ENCODE data around the gene SPAG17.

SPAG17 gene

DNA sequence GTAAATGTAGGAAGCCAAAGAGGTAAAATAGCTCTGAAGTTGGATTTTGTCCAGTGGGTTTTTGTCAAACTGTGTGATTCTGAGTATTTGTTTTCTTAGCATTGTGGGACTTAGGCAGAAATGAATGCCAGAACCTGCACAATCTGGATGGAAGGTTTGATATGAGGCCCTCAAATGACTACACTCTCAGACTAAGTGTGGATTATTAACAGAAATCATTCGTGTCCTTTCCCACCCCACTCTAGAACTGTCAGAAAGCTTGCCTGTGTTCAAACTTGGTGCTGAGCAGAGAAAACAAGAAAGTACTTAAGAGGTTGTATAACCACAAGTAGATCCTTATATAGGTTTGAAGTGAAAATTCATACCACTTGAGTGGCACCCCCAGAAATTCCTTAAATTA, 167.0 kb downstream of the SPAG17 start:
- no peak overlapping the region for H3K27ac ChIP-seq (ENCODE audit: low read depth, low read length)
- H3K4me1 ChIP-seq (ENCODE audit: control insufficient read depth, low read length): no peaks in the 10 kb centered on the region
- H3K36me3 ChIP-seq (ENCODE audit: control insufficient read depth, low read length): no peaks in the 10 kb centered on the region
- H3F3A ChIP-seq (ENCODE audit: control insufficient read depth, insufficient read depth): no peaks in the 10 kb centered on the region
- no peaks in the 10 kb centered on the region for H3K9me2 ChIP-seq (replicated peaks; ENCODE audit: control insufficient read depth, low read length)
- no peaks in the 10 kb centered on the region for H3K79me2 ChIP-seq (ENCODE audit: control insufficient read depth, low read length)
- H3K9me3 ChIP-seq (ENCODE audit: control insufficient read depth, insufficient read depth, low read length): no peaks in the 10 kb centered on the region
- TF ChIP-seq, protein P1, sequence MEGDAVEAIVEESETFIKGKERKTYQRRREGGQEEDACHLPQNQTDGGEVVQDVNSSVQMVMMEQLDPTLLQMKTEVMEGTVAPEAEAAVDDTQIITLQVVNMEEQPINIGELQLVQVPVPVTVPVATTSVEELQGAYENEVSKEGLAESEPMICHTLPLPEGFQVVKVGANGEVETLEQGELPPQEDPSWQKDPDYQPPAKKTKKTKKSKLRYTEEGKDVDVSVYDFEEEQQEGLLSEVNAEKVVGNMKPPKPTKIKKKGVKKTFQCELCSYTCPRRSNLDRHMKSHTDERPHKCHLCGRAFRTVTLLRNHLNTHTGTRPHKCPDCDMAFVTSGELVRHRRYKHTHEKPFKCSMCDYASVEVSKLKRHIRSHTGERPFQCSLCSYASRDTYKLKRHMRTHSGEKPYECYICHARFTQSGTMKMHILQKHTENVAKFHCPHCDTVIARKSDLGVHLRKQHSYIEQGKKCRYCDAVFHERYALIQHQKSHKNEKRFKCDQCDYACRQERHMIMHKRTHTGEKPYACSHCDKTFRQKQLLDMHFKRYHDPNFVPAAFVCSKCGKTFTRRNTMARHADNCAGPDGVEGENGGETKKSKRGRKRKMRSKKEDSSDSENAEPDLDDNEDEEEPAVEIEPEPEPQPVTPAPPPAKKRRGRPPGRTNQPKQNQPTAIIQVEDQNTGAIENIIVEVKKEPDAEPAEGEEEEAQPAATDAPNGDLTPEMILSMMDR (IDR thresholded peaks at IDR 0.05; ENCODE audit: low read depth, low read length, poor library complexity, severe bottlenecking): no peak
- no peak for TF ChIP-seq EZH2phosphoT487 (IDR thresholded peaks at IDR 0.05; ENCODE audit: borderline replicate concordance, low read length)
- no peaks in the 10 kb centered on the region for H4K20me1 ChIP-seq (ENCODE audit: control insufficient read depth, insufficient read depth, low read depth, low read length)
- H3K4me2 ChIP-seq (ENCODE audit: low read length): no peak overlapping the region
- no peak overlapping the region for H3K4me3 ChIP-seq (ENCODE audit: low read length)
- H3K27me3 ChIP-seq (ENCODE audit: control insufficient read depth, low read length): no peaks in the 10 kb centered on the region

DNA sequence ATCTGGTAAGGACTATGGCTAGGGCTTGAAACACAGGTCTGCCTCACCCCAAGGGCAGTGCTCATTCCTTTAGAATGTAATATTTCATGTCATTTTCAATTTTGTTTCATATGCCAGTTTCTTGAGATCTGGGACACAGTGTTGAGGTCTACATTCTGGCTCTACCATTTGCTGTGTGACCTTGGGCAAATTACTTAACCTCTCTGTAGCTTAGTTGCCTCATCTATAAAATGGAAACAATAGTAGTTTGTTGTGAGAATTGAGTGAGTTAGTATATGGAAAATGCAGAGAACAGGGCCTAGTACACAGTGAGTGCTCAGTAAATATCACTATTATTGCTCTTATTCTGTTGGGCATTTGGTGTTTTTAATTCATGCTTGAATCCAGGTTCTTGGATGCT, 171.1 kb downstream of the SPAG17 start:
- no peaks in the 10 kb centered on the region for H4K20me1 ChIP-seq (ENCODE audit: control insufficient read depth, insufficient read depth, low read depth, low read length)
- H3K4me2 ChIP-seq (ENCODE audit: low read length): no peak overlapping the region
- no peak for TF ChIP-seq EZH2phosphoT487 (IDR thresholded peaks at IDR 0.05; ENCODE audit: borderline replicate concordance, low read length)
- TF ChIP-seq, protein P1 (IDR thresholded peaks at IDR 0.05; ENCODE audit: low read depth, low read length, poor library complexity, severe bottlenecking): no peak
- no peaks in the 10 kb centered on the region for H3K4me1 ChIP-seq (ENCODE audit: control insufficient read depth, low read length)
- no peaks in the 10 kb centered on the region for H3K9me3 ChIP-seq (ENCODE audit: control insufficient read depth, insufficient read depth, low read length)
- no peaks in the 10 kb centered on the region for H3K27me3 ChIP-seq (ENCODE audit: control insufficient read depth, low read length)
- H3K4me3 ChIP-seq (ENCODE audit: low read length): no peak overlapping the region
- H3K9me2 ChIP-seq (replicated peaks; ENCODE audit: control insufficient read depth, low read length): no peaks in the 10 kb centered on the region
- H3K27ac ChIP-seq (ENCODE audit: low read depth, low read length): no peak overlapping the region
- no peaks in the 10 kb centered on the region for H3K36me3 ChIP-seq (ENCODE audit: control insufficient read depth, low read length)
- no peaks in the 10 kb centered on the region for H3K79me2 ChIP-seq (ENCODE audit: control insufficient read depth, low read length)
- no peaks in the 10 kb centered on the region for H3F3A ChIP-seq (ENCODE audit: control insufficient read depth, insufficient read depth)

DNA sequence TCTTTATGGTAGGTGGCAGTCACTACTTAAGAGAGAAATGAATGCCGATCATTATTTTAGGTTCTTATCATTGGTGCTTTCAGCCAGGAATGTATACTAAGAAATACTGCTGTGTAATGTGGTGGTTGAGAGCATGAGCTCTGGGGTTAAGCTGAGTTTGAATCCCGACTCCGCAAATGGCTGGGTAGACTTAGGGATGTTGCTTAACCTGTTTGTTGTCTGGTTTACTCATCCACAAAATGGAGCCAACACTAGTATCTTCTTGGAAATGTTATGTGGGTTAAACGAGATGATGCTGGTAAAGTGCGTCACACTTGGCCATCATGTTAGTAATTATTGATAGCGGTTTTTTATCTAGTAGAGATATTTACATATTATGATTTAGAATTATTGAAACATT, 171.7 kb downstream of the SPAG17 start:
- no peaks in the 10 kb centered on the region for H3K9me2 ChIP-seq (replicated peaks; ENCODE audit: control insufficient read depth, low read length)
- TF ChIP-seq, protein P1 (IDR thresholded peaks at IDR 0.05; ENCODE audit: low read depth, low read length, poor library complexity, severe bottlenecking): no peak
- no peak for TF ChIP-seq EZH2phosphoT487 (IDR thresholded peaks at IDR 0.05; ENCODE audit: borderline replicate concordance, low read length)
- H3K4me1 ChIP-seq (ENCODE audit: control insufficient read depth, low read length): no peaks in the 10 kb centered on the region
- no peaks in the 10 kb centered on the region for H3K36me3 ChIP-seq (ENCODE audit: control insufficient read depth, low read length)
- no peaks in the 10 kb centered on the region for H3K27me3 ChIP-seq (ENCODE audit: control insufficient read depth, low read length)
- H3F3A ChIP-seq (ENCODE audit: control insufficient read depth, insufficient read depth): no peaks in the 10 kb centered on the region
- no peaks in the 10 kb centered on the region for H4K20me1 ChIP-seq (ENCODE audit: control insufficient read depth, insufficient read depth, low read depth, low read length)
- H3K4me3 ChIP-seq (ENCODE audit: low read length): no peak overlapping the region
- H3K27ac ChIP-seq (ENCODE audit: low read depth, low read length): no peak overlapping the region
- H3K79me2 ChIP-seq (ENCODE audit: control insufficient read depth, low read length): no peaks in the 10 kb centered on the region
- no peaks in the 10 kb centered on the region for H3K9me3 ChIP-seq (ENCODE audit: control insufficient read depth, insufficient read depth, low read length)
- no peak overlapping the region for H3K4me2 ChIP-seq (ENCODE audit: low read length)

All from DOHH2 (cell line).